Measurements from ENCODE around the gene CRHR1.

DNA sequence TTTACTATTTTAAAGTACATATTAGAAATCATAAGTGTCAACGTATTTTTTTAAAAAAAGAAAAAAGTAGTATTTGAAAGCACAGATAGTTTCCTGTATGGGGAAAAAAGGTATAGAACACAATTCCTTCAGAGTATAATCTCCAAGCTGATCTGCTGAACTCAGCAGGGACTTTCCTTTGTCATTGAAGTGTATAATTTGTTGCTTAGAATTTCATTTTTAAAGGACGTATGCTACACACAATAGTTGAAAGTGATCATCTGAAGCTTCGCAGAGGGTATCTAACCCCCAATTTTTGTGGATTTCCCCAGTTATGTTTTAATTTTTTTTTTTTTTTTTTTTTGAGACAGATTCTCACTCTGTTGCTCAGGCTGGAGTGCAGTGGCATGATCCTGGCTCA lies 90.0 kb downstream of the CRHR1 start:
- TF ChIP-seq, protein P1, sequence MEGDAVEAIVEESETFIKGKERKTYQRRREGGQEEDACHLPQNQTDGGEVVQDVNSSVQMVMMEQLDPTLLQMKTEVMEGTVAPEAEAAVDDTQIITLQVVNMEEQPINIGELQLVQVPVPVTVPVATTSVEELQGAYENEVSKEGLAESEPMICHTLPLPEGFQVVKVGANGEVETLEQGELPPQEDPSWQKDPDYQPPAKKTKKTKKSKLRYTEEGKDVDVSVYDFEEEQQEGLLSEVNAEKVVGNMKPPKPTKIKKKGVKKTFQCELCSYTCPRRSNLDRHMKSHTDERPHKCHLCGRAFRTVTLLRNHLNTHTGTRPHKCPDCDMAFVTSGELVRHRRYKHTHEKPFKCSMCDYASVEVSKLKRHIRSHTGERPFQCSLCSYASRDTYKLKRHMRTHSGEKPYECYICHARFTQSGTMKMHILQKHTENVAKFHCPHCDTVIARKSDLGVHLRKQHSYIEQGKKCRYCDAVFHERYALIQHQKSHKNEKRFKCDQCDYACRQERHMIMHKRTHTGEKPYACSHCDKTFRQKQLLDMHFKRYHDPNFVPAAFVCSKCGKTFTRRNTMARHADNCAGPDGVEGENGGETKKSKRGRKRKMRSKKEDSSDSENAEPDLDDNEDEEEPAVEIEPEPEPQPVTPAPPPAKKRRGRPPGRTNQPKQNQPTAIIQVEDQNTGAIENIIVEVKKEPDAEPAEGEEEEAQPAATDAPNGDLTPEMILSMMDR (IDR thresholded peaks at IDR 0.05), result no peak
- no peak for TF ChIP-seq POLR2AphosphoS5 (IDR thresholded peaks at IDR 0.05)
- TF ChIP-seq POLR2A (IDR thresholded peaks at IDR 0.05), result no peak
